HepG2 (cell line): ENCODE measurements around the gene HOXA4. TPM values are rescaled to one million over a fixed set of nuclear protein-coding genes. Genes with fewer than 3 reads are reported as not detected.

ENCODE experiments used
- ASH2L ChIP-seq: fragments of 300-600, 200-600 bp; sonication (generic); IDR thresholded peaks from 2 replicates; pipeline ENCODE4 v1.7.0; 2017; ENCODE audit warnings: low read depth, mild to moderate bottlenecking, moderate library complexity, mixed read lengths, low read length; ENCODE audit not compliant: insufficient read length
- HNRNPUL1 ChIP-seq: fragments of 200-400 bp; formaldehyde crosslinking; IDR thresholded peaks from 2 replicates; pipeline ENCODE4 v1.6.1; 2017; ENCODE audit warnings: low read depth, mild to moderate bottlenecking, low read length, moderate library complexity
- KDM5B ChIP-seq: sonication (generic); formaldehyde crosslinking; IDR thresholded peaks from 2 replicates; pipeline ENCODE4 v1.4.0; 2020; ENCODE audit warnings: missing genetic modification reagents, mild to moderate bottlenecking, borderline replicate concordance
- NCOA2 ChIP-seq: sonication (generic); formaldehyde crosslinking; IDR thresholded peaks from 2 replicates; pipeline ENCODE4 v1.8.0; 2022; ENCODE audit warnings: inconsistent platforms
- NRL ChIP-seq: sonication (generic); formaldehyde crosslinking; IDR thresholded peaks from 2 replicates; pipeline ENCODE4 v1.5.0; 2020; ENCODE audit warnings: missing genetic modification reagents, mild to moderate bottlenecking, moderate library complexity, borderline replicate concordance
- STAG1 ChIP-seq: sonication (generic); formaldehyde crosslinking; IDR thresholded peaks from 2 replicates; pipeline ENCODE4 v1.4.0; 2020; ENCODE audit warnings: missing genetic modification reagents
- TEAD2 ChIP-seq: sonication (generic); formaldehyde crosslinking; IDR thresholded peaks from 2 replicates; pipeline ENCODE4 v1.9.0; 2021; ENCODE audit warnings: missing genetic modification reagents
- TEAD3 ChIP-seq: optimal IDR thresholded peaks from 2 replicates; pipeline ENCODE3; 2016; ENCODE audit warnings: borderline replicate concordance
- ZSCAN9 ChIP-seq: IDR thresholded peaks from 2 replicates; pipeline ENCODE4 v1.6.1; 2016; ENCODE audit warnings: borderline replicate concordance
- polyA plus RNA-seq, 8 experiments: library from polyadenylated mRNA; depleted of rRNA in 3 of 8; stranded (reverse) in 7 of 8; unstranded in 1 of 8; fragments of >200 nt; fragmentation: Illumina TruSeq in 4 of 8; extraction: Trizol in 4 of 8; gene quantifications; 2 replicates each; pipeline versions ENCODE4 v1.2.1 to v1.2.3, GENCODE V29; 2011 to 2016; ENCODE audit warnings: low read depth in 4 of 8, missing spikeins in 1 of 8, mixed read lengths in 1 of 8; ENCODE audit not compliant: insufficient read depth in 1 of 8
- total RNA-seq, 5 experiments: library from RNA; depleted of rRNA; stranded (reverse); fragments of >200 nt; fragmentation: Illumina TruSeq; extraction: Trizol; gene quantifications; 2 replicates each; pipeline ENCODE4 v1.2.3, GENCODE V29; 2016; ENCODE audit warnings: low read depth in 1 of 5
- TF ChIP-seq, protein P1 (sequence below): IDR thresholded peaks from 2 replicates; pipeline ENCODE4 v1.6.1; 2016; ENCODE audit warnings: low read depth, control low read depth
- TF ChIP-seq, protein P2 (sequence below): IDR thresholded peaks from 2 replicates; pipeline ENCODE4 v1.4.0; 2020; ENCODE audit warnings: mild to moderate bottlenecking, missing genetic modification reagents
- TF ChIP-seq, protein P3 (sequence below): fragments of 450-650 bp; IDR thresholded peaks from 2 replicates; pipeline ENCODE4 v1.6.1; 2016
- TF ChIP-seq, protein P4 (sequence below): sonication (generic); formaldehyde crosslinking; IDR thresholded peaks from 2 replicates; pipeline ENCODE4 v1.4.0; 2020; ENCODE audit warnings: missing genetic modification reagents, borderline replicate concordance
- TF ChIP-seq, protein P5 (sequence below): sonication (generic); formaldehyde crosslinking; IDR thresholded peaks from 2 replicates; pipeline ENCODE4 v1.5.0; 2020; ENCODE audit warnings: mild to moderate bottlenecking, missing genetic modification reagents, borderline replicate concordance

HOXA4 gene
- total and polyA plus RNA-seq, 2 of the 13 experiments (the other 11 are each of a cell fraction or from before 2014, with no cell fraction given) = 2.4 to 5.4 TPM

DNA sequence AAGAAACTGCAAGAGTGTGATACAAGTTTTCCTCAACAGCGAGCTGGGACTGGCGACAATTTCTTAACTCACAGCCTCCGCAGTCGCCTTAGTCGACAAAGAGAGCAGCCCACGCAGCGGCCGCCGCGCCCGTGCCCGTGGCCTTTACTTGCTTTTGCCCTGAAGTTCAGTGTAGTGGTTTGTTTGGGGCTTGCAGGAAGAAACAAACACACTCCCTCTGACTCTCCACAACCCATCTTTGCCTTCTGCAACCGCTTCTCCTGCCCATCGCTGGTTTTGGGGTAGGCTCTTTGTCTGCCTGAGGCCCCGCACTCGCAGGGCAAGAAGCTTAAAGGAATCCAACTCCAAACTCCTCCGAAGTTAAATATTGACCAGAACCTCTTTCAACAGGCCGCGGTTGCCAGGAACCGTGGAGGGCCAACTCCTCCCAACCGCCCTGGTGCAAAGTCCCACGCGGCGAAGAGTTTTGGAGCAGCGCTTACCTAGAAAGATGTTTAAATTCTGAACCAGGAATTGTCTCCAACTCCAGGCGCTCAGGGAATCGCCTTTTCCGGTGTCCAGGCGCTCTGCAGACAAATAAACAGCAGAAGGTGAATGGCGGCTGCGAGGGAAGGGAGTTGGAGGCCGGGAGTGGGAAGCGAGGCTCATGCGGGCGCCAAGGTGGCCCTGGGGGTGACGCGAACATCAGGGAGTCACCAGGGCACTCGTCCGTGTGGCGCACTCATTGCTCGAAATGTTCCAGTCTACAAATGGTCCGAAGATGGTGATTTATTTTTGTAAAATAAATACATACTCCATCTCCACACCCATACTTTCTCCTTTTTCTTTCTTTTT lies 8.3 kb downstream of the HOXA4 start (continued):
- TF ChIP-seq, protein P1, sequence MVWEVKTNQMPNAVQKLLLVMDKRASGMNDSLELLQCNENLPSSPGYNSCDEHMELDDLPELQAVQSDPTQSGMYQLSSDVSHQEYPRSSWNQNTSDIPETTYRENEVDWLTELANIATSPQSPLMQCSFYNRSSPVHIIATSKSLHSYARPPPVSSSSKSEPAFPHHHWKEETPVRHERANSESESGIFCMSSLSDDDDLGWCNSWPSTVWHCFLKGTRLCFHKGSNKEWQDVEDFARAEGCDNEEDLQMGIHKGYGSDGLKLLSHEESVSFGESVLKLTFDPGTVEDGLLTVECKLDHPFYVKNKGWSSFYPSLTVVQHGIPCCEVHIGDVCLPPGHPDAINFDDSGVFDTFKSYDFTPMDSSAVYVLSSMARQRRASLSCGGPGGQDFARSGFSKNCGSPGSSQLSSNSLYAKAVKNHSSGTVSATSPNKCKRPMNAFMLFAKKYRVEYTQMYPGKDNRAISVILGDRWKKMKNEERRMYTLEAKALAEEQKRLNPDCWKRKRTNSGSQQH (CRISPR knock-in tag) = no peak; the same call in 1 of the 2 replicates
- TF ChIP-seq TEAD3 (peak; percentile 53), TEAD2 (CRISPR knock-in tag) (0 out of 2 replicates have a peak, but pooled peaks have one; percentile 16), ZSCAN9 (CRISPR knock-in tag) (peak; percentile 53), ASH2L (peak; percentile 80), KDM5B (peak; percentile 16; the same call in 1 of the 2 replicates), STAG1 (peak; percentile 9; the same call in 1 of the 2 replicates), NCOA2 (peak; percentile 80; the same call in 1 of the 2 replicates), NRL (CRISPR knock-in tag) (0 out of 2 replicates have a peak, but pooled peaks have one; percentile 46), HNRNPUL1 (peak; percentile 72)
- TF ChIP-seq, protein P2, sequence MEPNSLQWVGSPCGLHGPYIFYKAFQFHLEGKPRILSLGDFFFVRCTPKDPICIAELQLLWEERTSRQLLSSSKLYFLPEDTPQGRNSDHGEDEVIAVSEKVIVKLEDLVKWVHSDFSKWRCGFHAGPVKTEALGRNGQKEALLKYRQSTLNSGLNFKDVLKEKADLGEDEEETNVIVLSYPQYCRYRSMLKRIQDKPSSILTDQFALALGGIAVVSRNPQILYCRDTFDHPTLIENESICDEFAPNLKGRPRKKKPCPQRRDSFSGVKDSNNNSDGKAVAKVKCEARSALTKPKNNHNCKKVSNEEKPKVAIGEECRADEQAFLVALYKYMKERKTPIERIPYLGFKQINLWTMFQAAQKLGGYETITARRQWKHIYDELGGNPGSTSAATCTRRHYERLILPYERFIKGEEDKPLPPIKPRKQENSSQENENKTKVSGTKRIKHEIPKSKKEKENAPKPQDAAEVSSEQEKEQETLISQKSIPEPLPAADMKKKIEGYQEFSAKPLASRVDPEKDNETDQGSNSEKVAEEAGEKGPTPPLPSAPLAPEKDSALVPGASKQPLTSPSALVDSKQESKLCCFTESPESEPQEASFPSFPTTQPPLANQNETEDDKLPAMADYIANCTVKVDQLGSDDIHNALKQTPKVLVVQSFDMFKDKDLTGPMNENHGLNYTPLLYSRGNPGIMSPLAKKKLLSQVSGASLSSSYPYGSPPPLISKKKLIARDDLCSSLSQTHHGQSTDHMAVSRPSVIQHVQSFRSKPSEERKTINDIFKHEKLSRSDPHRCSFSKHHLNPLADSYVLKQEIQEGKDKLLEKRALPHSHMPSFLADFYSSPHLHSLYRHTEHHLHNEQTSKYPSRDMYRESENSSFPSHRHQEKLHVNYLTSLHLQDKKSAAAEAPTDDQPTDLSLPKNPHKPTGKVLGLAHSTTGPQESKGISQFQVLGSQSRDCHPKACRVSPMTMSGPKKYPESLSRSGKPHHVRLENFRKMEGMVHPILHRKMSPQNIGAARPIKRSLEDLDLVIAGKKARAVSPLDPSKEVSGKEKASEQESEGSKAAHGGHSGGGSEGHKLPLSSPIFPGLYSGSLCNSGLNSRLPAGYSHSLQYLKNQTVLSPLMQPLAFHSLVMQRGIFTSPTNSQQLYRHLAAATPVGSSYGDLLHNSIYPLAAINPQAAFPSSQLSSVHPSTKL = peak; percentile 81
- TF ChIP-seq, protein P3, sequence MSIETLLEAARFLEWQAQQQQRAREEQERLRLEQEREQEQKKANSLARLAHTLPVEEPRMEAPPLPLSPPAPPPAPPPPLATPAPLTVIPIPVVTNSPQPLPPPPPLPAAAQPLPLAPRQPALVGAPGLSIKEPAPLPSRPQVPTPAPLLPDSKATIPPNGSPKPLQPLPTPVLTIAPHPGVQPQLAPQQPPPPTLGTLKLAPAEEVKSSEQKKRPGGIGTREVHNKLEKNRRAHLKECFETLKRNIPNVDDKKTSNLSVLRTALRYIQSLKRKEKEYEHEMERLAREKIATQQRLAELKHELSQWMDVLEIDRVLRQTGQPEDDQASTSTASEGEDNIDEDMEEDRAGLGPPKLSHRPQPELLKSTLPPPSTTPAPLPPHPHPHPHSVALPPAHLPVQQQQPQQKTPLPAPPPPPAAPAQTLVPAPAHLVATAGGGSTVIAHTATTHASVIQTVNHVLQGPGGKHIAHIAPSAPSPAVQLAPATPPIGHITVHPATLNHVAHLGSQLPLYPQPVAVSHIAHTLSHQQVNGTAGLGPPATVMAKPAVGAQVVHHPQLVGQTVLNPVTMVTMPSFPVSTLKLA = no peak
- TF ChIP-seq, protein P4, sequence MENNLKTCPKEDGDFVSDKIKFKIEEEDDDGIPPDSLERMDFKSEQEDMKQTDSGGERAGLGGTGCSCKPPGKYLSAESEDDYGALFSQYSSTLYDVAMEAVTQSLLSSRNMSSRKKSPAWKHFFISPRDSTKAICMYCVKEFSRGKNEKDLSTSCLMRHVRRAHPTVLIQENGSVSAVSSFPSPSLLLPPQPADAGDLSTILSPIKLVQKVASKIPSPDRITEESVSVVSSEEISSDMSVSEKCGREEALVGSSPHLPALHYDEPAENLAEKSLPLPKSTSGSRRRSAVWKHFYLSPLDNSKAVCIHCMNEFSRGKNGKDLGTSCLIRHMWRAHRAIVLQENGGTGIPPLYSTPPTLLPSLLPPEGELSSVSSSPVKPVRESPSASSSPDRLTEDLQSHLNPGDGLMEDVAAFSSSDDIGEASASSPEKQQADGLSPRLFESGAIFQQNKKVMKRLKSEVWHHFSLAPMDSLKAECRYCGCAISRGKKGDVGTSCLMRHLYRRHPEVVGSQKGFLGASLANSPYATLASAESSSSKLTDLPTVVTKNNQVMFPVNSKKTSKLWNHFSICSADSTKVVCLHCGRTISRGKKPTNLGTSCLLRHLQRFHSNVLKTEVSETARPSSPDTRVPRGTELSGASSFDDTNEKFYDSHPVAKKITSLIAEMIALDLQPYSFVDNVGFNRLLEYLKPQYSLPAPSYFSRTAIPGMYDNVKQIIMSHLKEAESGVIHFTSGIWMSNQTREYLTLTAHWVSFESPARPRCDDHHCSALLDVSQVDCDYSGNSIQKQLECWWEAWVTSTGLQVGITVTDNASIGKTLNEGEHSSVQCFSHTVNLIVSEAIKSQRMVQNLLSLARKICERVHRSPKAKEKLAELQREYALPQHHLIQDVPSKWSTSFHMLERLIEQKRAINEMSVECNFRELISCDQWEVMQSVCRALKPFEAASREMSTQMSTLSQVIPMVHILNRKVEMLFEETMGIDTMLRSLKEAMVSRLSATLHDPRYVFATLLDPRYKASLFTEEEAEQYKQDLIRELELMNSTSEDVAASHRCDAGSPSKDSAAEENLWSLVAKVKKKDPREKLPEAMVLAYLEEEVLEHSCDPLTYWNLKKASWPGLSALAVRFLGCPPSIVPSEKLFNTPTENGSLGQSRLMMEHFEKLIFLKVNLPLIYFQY (CRISPR knock-in tag) = no peak
- TF ChIP-seq, protein P5, sequence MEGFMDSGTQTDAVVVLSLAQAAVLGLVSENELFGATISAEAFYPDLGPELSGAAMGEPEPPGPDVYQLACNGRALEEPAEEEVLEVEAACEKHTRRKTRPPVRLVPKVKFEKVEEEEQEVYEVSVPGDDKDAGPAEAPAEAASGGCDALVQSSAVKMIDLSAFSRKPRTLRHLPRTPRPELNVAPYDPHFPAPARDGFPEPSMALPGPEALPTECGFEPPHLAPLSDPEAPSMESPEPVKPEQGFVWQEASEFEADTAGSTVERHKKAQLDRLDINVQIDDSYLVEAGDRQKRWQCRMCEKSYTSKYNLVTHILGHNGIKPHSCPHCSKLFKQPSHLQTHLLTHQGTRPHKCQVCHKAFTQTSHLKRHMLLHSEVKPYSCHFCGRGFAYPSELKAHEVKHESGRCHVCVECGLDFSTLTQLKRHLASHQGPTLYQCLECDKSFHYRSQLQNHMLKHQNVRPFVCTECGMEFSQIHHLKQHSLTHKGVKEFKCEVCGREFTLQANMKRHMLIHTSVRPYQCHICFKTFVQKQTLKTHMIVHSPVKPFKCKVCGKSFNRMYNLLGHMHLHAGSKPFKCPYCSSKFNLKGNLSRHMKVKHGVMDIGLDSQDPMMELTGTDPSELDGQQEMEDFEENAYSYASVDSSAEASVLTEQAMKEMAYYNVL (CRISPR knock-in tag) = peak; percentile 54; the same call in 1 of the 2 replicates
